K562 (cell line): ENCODE measurements around the gene PAFAH2. TPM values are rescaled to one million over a fixed set of nuclear protein-coding genes. Genes with fewer than 3 reads are reported as not detected.

Experiments used
- BCOR ChIP-seq: fragments of 450-650 bp; IDR thresholded peaks from 2 replicates; pipeline ENCODE4 v1.6.1; 2016
- CGGBP1 ChIP-seq: fragments of 250-450 bp; sonication (Bioruptor Pico); IDR thresholded peaks from 2 replicates; pipeline ENCODE4 v1.9.0; 2021; ENCODE audit warnings: mild to moderate bottlenecking
- E2F3 ChIP-seq: fragments of 250-450 bp; sonication (Bioruptor Pico); IDR thresholded peaks from 2 replicates; pipeline ENCODE4 v1.4.0; 2020; ENCODE audit warnings: mild to moderate bottlenecking
- GMEB1 ChIP-seq: fragments of 250-450 bp; sonication (Bioruptor Pico); IDR thresholded peaks from 2 replicates; pipeline ENCODE4 v1.4.0; 2020; ENCODE audit warnings: mild to moderate bottlenecking
- HMG20B ChIP-seq: fragments of 250-450 bp; sonication (Bioruptor Pico); IDR thresholded peaks from 2 replicates; pipeline ENCODE4 v1.5.0; 2021; ENCODE audit warnings: mild to moderate bottlenecking
- MBD2 ChIP-seq: sonication (generic); IDR thresholded peaks from 2 replicates; pipeline ENCODE4 v1.6.1; 2016; ENCODE audit warnings: low read depth, borderline replicate concordance
- NCOA6 ChIP-seq: fragments of 450-650 bp; IDR thresholded peaks from 2 replicates; pipeline ENCODE4 v1.6.1; 2017; ENCODE audit warnings: mild to moderate bottlenecking
- RBM14 ChIP-seq: fragments of 200-400 bp; formaldehyde crosslinking; IDR thresholded peaks from 2 replicates; pipeline ENCODE4 v1.6.1; 2018; ENCODE audit warnings: low read depth, mild to moderate bottlenecking, low read length, moderate library complexity, borderline replicate concordance; ENCODE audit not compliant: insufficient read depth
- RCOR1 ChIP-seq, 2 experiments: IDR thresholded peaks; 2 replicates each; pipeline ENCODE4 v1.6.1; 2012; ENCODE audit warnings: low read depth in 2 of 2, low read length in 2 of 2, borderline replicate concordance in 1 of 2, improper control_type of control experiment in 1 of 2
- SIN3A ChIP-seq, 2 experiments: fragments of 150-350 bp in 1 of 2; IDR thresholded peaks; 2 replicates each; pipeline ENCODE4 v1.6.1; 2011 to 2016; ENCODE audit warnings: borderline replicate concordance in 2 of 2, low read depth in 2 of 2, low read length in 2 of 2, mild to moderate bottlenecking in 2 of 2, moderate library complexity in 2 of 2; ENCODE audit not compliant: control insufficient read depth in 1 of 2
- SMARCE1 ChIP-seq: fragments of 450-650 bp; IDR thresholded peaks from 2 replicates; pipeline ENCODE4 v1.7.1; 2016; ENCODE audit warnings: mild to moderate bottlenecking
- SMC3 ChIP-seq: conservative IDR thresholded peaks from 2 replicates; pipeline ENCODE4 v1.6.1; 2011; ENCODE audit warnings: low read depth, low read length, improper control_type of control experiment; ENCODE audit not compliant: insufficient read depth
- SNIP1 ChIP-seq: fragments of 450-650 bp; IDR thresholded peaks from 2 replicates; pipeline ENCODE4 v1.7.1; 2017; ENCODE audit warnings: low read depth, mild to moderate bottlenecking
- STAT5B ChIP-seq: fragments of 250-450 bp; sonication (Bioruptor Pico); IDR thresholded peaks from 2 replicates; pipeline ENCODE4 v1.8.0; 2021; ENCODE audit warnings: mild to moderate bottlenecking, inconsistent platforms
- TARDBP ChIP-seq: fragments of 450-650 bp; IDR thresholded peaks from 2 replicates; pipeline ENCODE4 v1.6.1; 2016
- TFAM ChIP-seq: fragments of 250-450 bp; sonication (Bioruptor Pico); conservative IDR thresholded peaks from 2 replicates; pipeline ENCODE4 v1.5.0; 2021; ENCODE audit warnings: mild to moderate bottlenecking, moderate library complexity
- TGIF2 ChIP-seq: sonication (generic); formaldehyde crosslinking; IDR thresholded peaks from 2 replicates; pipeline ENCODE4 v1.8.1; 2022; ENCODE audit warnings: mild to moderate bottlenecking, missing genetic modification reagents, moderate library complexity
- ZBTB2 ChIP-seq: fragments of 450-650 bp; IDR thresholded peaks from 2 replicates; pipeline ENCODE4 v1.6.1; 2016; ENCODE audit warnings: antibody characterized with exemption
- ZBTB5 ChIP-seq: fragments of 450-650 bp; IDR thresholded peaks from 2 replicates; pipeline ENCODE4 v1.6.1; 2017; ENCODE audit warnings: antibody characterized with exemption
- ZFP30 ChIP-seq: fragments of 250-450 bp; sonication (Bioruptor Pico); IDR thresholded peaks from 2 replicates; pipeline ENCODE4 v1.8.0; 2022; ENCODE audit warnings: moderate library complexity, mild to moderate bottlenecking, inconsistent platforms, borderline replicate concordance
- ZKSCAN1 ChIP-seq: fragments of 150-350 bp; IDR thresholded peaks from 2 replicates; pipeline ENCODE4 v1.6.1; 2016; ENCODE audit warnings: low read depth, low read length
- ZNF217 ChIP-seq: sonication (generic); formaldehyde crosslinking; IDR thresholded peaks from 2 replicates; pipeline ENCODE4 v1.8.0; 2022; ENCODE audit warnings: mild to moderate bottlenecking, missing genetic modification reagents
- ZNF561 ChIP-seq: fragments of 450-650 bp; formaldehyde crosslinking; conservative IDR thresholded peaks from 2 replicates; pipeline ENCODE4 v1.4.0; 2020; ENCODE audit warnings: mild to moderate bottlenecking, moderate library complexity
- polyA plus RNA-seq, 8 experiments: library from polyadenylated mRNA; depleted of rRNA in 4 of 8; stranded (reverse) in 5 of 8; unstranded in 3 of 8; fragments of >200 nt; fragmentation: Nextera tagmentation in 2 of 8; fragmentation: Illumina TruSeq in 1 of 8; extraction: Ambion mirVana in 2 of 8; extraction: Trizol in 1 of 8; gene quantifications; 2 replicates each; pipeline versions ENCODE4 v1.2.1 to v1.2.3, GENCODE V29; 2011 to 2014; ENCODE audit warnings: inconsistent platforms in 1 of 8, missing spikeins in 1 of 8
- total RNA-seq, 7 experiments: library from RNA; depleted of rRNA in 6 of 7; stranded (reverse); fragments of >200 nt in 6 of 7; fragmentation: Illumina TruSeq in 2 of 7; extraction: Trizol in 2 of 7; gene quantifications; 2 replicates each; pipeline versions ENCODE4 v1.2.1 to v1.2.3, GENCODE V29; 2011 to 2021; ENCODE audit warnings: low replicate concordance in 1 of 7

Gene PAFAH2
- total and polyA plus RNA-seq, 9 of the 15 experiments (the other 6 are each of a cell fraction or from before 2014, with no cell fraction given), result 4.2 to 10.9 (median 6.8) TPM

- TF ChIP-seq ZKSCAN1, result no peak
- peak; percentile 26 to 47; a peak in 2 of 4 replicates for TF ChIP-seq SIN3A (IDR thresholded peaks at IDR 0.05; ENCODE audit: borderline replicate concordance in 2 of 2, control insufficient read depth in 1 of 2, low read depth in 2 of 2, low read length in 2 of 2)
- peak; percentile 45; the same call in 1 of the 2 replicates for TF ChIP-seq GMEB1
- TF ChIP-seq ZBTB2, result no peak
- TF ChIP-seq RBM14, result no peak
- TF ChIP-seq TGIF2 (CRISPR knock-in tag), result no peak
- peak; percentile 8; the same call in 1 of the 2 replicates for TF ChIP-seq SMARCE1
- TF ChIP-seq ZNF217, result no peak
- no peak for TF ChIP-seq ZNF561 (CRISPR knock-in tag)
- peak; percentile 60; the same call in 1 of the 2 replicates for TF ChIP-seq MBD2
- no peak for TF ChIP-seq HMG20B (CRISPR knock-in tag)
- TF ChIP-seq TARDBP, result 0 out of 2 replicates have a peak, but pooled peaks have one; percentile 15
- no peak for TF ChIP-seq ZBTB5
- 0 out of 2 replicates have a peak, but pooled peaks have one; percentile 2 for TF ChIP-seq SMC3
- no peak for TF ChIP-seq NCOA6
- TF ChIP-seq CGGBP1 (CRISPR knock-in tag), result peak; percentile 76
- no peak; the same call in 1 of the 2 replicates for TF ChIP-seq E2F3 (CRISPR knock-in tag)
- TF ChIP-seq SNIP1, result no peak
- no peak for TF ChIP-seq TFAM (CRISPR knock-in tag)
- no peak for TF ChIP-seq STAT5B
- peak in 1 of 2 experiments; percentile 68; a peak in 1 of 4 replicates for TF ChIP-seq RCOR1 (IDR thresholded peaks at IDR 0.05; ENCODE audit: borderline replicate concordance in 1 of 2, low read depth in 2 of 2, low read length in 2 of 2)
- peak; percentile 77 for TF ChIP-seq BCOR
- no peak for TF ChIP-seq ZFP30 (CRISPR knock-in tag)
These were observed 37.5 kb upstream of the PAFAH2 start (continued) for GRCh38 chr1:26035203-26035958.
